PC-9 (cell line): Measurements from ENCODE around the gene ALPP.

Experiments
- EZH2 ChIP-seq: fragments of 200-600 bp; sonication (generic); IDR thresholded peaks from 2 replicates; pipeline ENCODE4 v1.8.0; 2017; ENCODE audit warnings: antibody characterized with exemption, low read depth
- TF ChIP-seq, protein P1 (sequence below): fragments of 200-600 bp; sonication (generic); conservative IDR thresholded peaks from 2 replicates; pipeline ENCODE4 v1.6.1; 2017; ENCODE audit warnings: mixed run types, antibody characterized with exemption, mild to moderate bottlenecking, moderate library complexity

- TF ChIP-seq, protein P1, sequence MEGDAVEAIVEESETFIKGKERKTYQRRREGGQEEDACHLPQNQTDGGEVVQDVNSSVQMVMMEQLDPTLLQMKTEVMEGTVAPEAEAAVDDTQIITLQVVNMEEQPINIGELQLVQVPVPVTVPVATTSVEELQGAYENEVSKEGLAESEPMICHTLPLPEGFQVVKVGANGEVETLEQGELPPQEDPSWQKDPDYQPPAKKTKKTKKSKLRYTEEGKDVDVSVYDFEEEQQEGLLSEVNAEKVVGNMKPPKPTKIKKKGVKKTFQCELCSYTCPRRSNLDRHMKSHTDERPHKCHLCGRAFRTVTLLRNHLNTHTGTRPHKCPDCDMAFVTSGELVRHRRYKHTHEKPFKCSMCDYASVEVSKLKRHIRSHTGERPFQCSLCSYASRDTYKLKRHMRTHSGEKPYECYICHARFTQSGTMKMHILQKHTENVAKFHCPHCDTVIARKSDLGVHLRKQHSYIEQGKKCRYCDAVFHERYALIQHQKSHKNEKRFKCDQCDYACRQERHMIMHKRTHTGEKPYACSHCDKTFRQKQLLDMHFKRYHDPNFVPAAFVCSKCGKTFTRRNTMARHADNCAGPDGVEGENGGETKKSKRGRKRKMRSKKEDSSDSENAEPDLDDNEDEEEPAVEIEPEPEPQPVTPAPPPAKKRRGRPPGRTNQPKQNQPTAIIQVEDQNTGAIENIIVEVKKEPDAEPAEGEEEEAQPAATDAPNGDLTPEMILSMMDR = no peak
- TF ChIP-seq EZH2 = no peak
These were observed 40.1 kb downstream of the ALPP start for GRCh38 chr2:232418466-232419244.
